ENCODE results near the gene LRRC14B. TPM values are rescaled to one million over a fixed set of nuclear protein-coding genes. Genes with fewer than 3 reads are reported as not detected.
"Not testable (repeated sequence)": the region's sequence is repeated elsewhere in the genome, so short reads cannot be mapped to it uniquely, and the experiment has no call there.

The LRRC14B gene
- total RNA-seq, 1 experiment from 2014 or later = 0.48 TPM

- no peaks in the 10 kb centered on the region; the same call in 1 of the 2 replicates for H3K79me2 ChIP-seq (ENCODE audit: low read length)
- no peaks in the 10 kb centered on the region for H3K9me3 ChIP-seq (ENCODE audit: low read length)
- H4K20me1 ChIP-seq (ENCODE audit: insufficient read depth, low read depth, low read length) = 0 out of 2 replicates have a peak, but pooled peaks cover 10% of the 10 kb centered on the region
- H2AFZ ChIP-seq (ENCODE audit: low read length) = no peak overlapping the region
- no peak overlapping the region for H3K4me3 ChIP-seq (ENCODE audit: low read length)
- DNase-seq = peak; percentile 43
- H3K4me2 ChIP-seq (ENCODE audit: low read depth, low read length, poor library complexity, severe bottlenecking) = no peak overlapping the region
- H3K9me2 ChIP-seq (replicated peaks; ENCODE audit: insufficient read depth, low read length) = no peaks in the 10 kb centered on the region
- no peaks in the 10 kb centered on the region for H3K27me3 ChIP-seq (ENCODE audit: low read length)
- H3K36me3 ChIP-seq (ENCODE audit: insufficient read depth, low read length) = no peaks in the 10 kb centered on the region
- no peak overlapping the region for H3K9ac ChIP-seq (ENCODE audit: low read length)
- peaks cover 12% of the 10 kb centered on the region for H3K4me1 ChIP-seq (ENCODE audit: low read length)
- no peak overlapping the region for H3K27ac ChIP-seq (ENCODE audit: low read length)
Measured at GRCh38 chr5:195401-196160, 4.3 kb downstream of the LRRC14B start.

- Histone ChIP-seq H3K27me3 (ENCODE audit: low read length) (no peaks in the 10 kb centered on the region), H2AFZ (ENCODE audit: low read length) (no peak overlapping the region), H3K79me2 (ENCODE audit: low read length) (no peaks in the 10 kb centered on the region; the same call in 1 of the 2 replicates), H3K9me3 (ENCODE audit: low read length) (no peaks in the 10 kb centered on the region), H3K9ac (ENCODE audit: low read length) (no peak overlapping the region), H3K4me1 (ENCODE audit: low read length) (peaks cover 12% of the 10 kb centered on the region), H4K20me1 (ENCODE audit: insufficient read depth, low read depth, low read length) (0 out of 2 replicates have a peak, but pooled peaks cover 11% of the 10 kb centered on the region), H3K27ac (ENCODE audit: low read length) (no peak overlapping the region), H3K4me3 (ENCODE audit: low read length) (no peak overlapping the region), H3K9me2 (replicated peaks; ENCODE audit: insufficient read depth, low read length) (no peaks in the 10 kb centered on the region), H3K4me2 (ENCODE audit: low read depth, low read length, poor library complexity, severe bottlenecking) (no peak overlapping the region), H3K36me3 (ENCODE audit: insufficient read depth, low read length) (no peaks in the 10 kb centered on the region)
- no peak for DNase-seq
Measured at GRCh38 chr5:196350-196749, 5.1 kb downstream of the LRRC14B start.

GRCh38 chr5:197031-197430 lies 5.7 kb downstream of the LRRC14B start:
- H3K9me3 ChIP-seq (ENCODE audit: low read length); H3K79me2 ChIP-seq (ENCODE audit: low read length); H3K27me3 ChIP-seq (ENCODE audit: low read length); H3K27ac ChIP-seq (ENCODE audit: low read length); DNase-seq; H3K36me3 ChIP-seq (ENCODE audit: insufficient read depth, low read length); H3K4me3 ChIP-seq (ENCODE audit: low read length); H2AFZ ChIP-seq (ENCODE audit: low read length); H3K9me2 ChIP-seq (replicated peaks; ENCODE audit: insufficient read depth, low read length); H3K9ac ChIP-seq (ENCODE audit: low read length); H3K4me2 ChIP-seq (ENCODE audit: low read depth, low read length, poor library complexity, severe bottlenecking): not testable (repeated sequence)
- H4K20me1 ChIP-seq (ENCODE audit: insufficient read depth, low read depth, low read length) = peaks cover 11% of the 10 kb centered on the region; the same call in 1 of the 2 replicates
- peaks cover 16% of the 10 kb centered on the region for H3K4me1 ChIP-seq (ENCODE audit: low read length)

- H3K27ac ChIP-seq (ENCODE audit: low read length) = no peak overlapping the region
- no peak overlapping the region for H3K9ac ChIP-seq (ENCODE audit: low read length)
- no peak for DNase-seq
- no peaks in the 10 kb centered on the region for H3K9me3 ChIP-seq (ENCODE audit: low read length)
- H3K27me3 ChIP-seq (ENCODE audit: low read length) = no peaks in the 10 kb centered on the region
- no peaks in the 10 kb centered on the region for H3K36me3 ChIP-seq (ENCODE audit: insufficient read depth, low read length)
- no peak overlapping the region for H2AFZ ChIP-seq (ENCODE audit: low read length)
- H3K9me2 ChIP-seq (replicated peaks; ENCODE audit: insufficient read depth, low read length) = no peaks in the 10 kb centered on the region
- H3K4me1 ChIP-seq (ENCODE audit: low read length) = peaks cover 23% of the 10 kb centered on the region
- no peak overlapping the region for H3K4me2 ChIP-seq (ENCODE audit: low read depth, low read length, poor library complexity, severe bottlenecking)
- H3K4me3 ChIP-seq (ENCODE audit: low read length) = no peak overlapping the region
- peaks cover 14% of the 10 kb centered on the region; the same call in 1 of the 2 replicates for H4K20me1 ChIP-seq (ENCODE audit: insufficient read depth, low read depth, low read length)
- H3K79me2 ChIP-seq (ENCODE audit: low read length) = no peaks in the 10 kb centered on the region; the same call in 1 of the 2 replicates
Measured at GRCh38 chr5:197892-198489, 6.7 kb downstream of the LRRC14B start.

GRCh38 chr5:198516-199196 lies 7.4 kb downstream of the LRRC14B start:
- Histone ChIP-seq H3K9ac (ENCODE audit: low read length) (no peak overlapping the region), H3K4me1 (ENCODE audit: low read length) (peaks cover 23% of the 10 kb centered on the region), H3K4me3 (ENCODE audit: low read length) (no peak overlapping the region), H2AFZ (ENCODE audit: low read length) (no peak overlapping the region), H3K4me2 (ENCODE audit: low read depth, low read length, poor library complexity, severe bottlenecking) (no peak overlapping the region), H3K79me2 (ENCODE audit: low read length) (no peaks in the 10 kb centered on the region; the same call in 1 of the 2 replicates), H4K20me1 (ENCODE audit: insufficient read depth, low read depth, low read length) (peaks cover 14% of the 10 kb centered on the region; the same call in 1 of the 2 replicates), H3K27me3 (ENCODE audit: low read length) (no peaks in the 10 kb centered on the region), H3K9me3 (ENCODE audit: low read length) (no peaks in the 10 kb centered on the region), H3K9me2 (replicated peaks; ENCODE audit: insufficient read depth, low read length) (no peaks in the 10 kb centered on the region), H3K36me3 (ENCODE audit: insufficient read depth, low read length) (no peaks in the 10 kb centered on the region), H3K27ac (ENCODE audit: low read length) (no peak overlapping the region)
- no peak for DNase-seq

- Histone ChIP-seq H3K4me1 (ENCODE audit: low read length) (peaks cover 23% of the 10 kb centered on the region), H3K27ac (ENCODE audit: low read length) (no peak overlapping the region), H2AFZ (ENCODE audit: low read length) (no peak overlapping the region), H3K27me3 (ENCODE audit: low read length) (no peaks in the 10 kb centered on the region), H3K36me3 (ENCODE audit: insufficient read depth, low read length) (peaks cover 2% of the 10 kb centered on the region; the same call in 1 of the 2 replicates), H3K79me2 (ENCODE audit: low read length) (peaks cover under 1% of the 10 kb centered on the region; the same call in 1 of the 2 replicates), H3K9ac (ENCODE audit: low read length) (no peak overlapping the region), H3K4me3 (ENCODE audit: low read length) (no peak overlapping the region), H4K20me1 (ENCODE audit: insufficient read depth, low read depth, low read length) (peaks cover 14% of the 10 kb centered on the region; the same call in 1 of the 2 replicates), H3K4me2 (ENCODE audit: low read depth, low read length, poor library complexity, severe bottlenecking) (no peak overlapping the region), H3K9me3 (ENCODE audit: low read length) (no peaks in the 10 kb centered on the region), H3K9me2 (replicated peaks; ENCODE audit: insufficient read depth, low read length) (no peaks in the 10 kb centered on the region)
- no peak for DNase-seq
Measured at GRCh38 chr5:199197-199949, 8.1 kb downstream of the LRRC14B start.

- Histone ChIP-seq H3K9me2 (replicated peaks; ENCODE audit: insufficient read depth, low read length) (no peaks in the 10 kb centered on the region), H3K4me1 (ENCODE audit: low read length) (peaks cover 23% of the 10 kb centered on the region), H2AFZ (ENCODE audit: low read length) (no peak overlapping the region), H3K4me2 (ENCODE audit: low read depth, low read length, poor library complexity, severe bottlenecking) (no peak overlapping the region), H3K27me3 (ENCODE audit: low read length) (no peaks in the 10 kb centered on the region), H3K27ac (ENCODE audit: low read length) (no peak overlapping the region), H3K9me3 (ENCODE audit: low read length) (no peaks in the 10 kb centered on the region), H3K4me3 (ENCODE audit: low read length) (no peak overlapping the region), H3K9ac (ENCODE audit: low read length) (no peak overlapping the region), H4K20me1 (ENCODE audit: insufficient read depth, low read depth, low read length) (peaks cover 14% of the 10 kb centered on the region; the same call in 1 of the 2 replicates), H3K79me2 (ENCODE audit: low read length) (peaks cover 5% of the 10 kb centered on the region), H3K36me3 (ENCODE audit: insufficient read depth, low read length) (peaks cover 9% of the 10 kb centered on the region; the same call in 1 of the 2 replicates)
- DNase-seq = no peak
Measured at GRCh38 chr5:199950-200645, 8.8 kb downstream of the LRRC14B start.
